ENCODE data around the gene TRABD2B. TPM values are rescaled to one million over a fixed set of nuclear protein-coding genes. Genes with fewer than 3 reads are reported as not detected.

TRABD2B gene
- total RNA-seq, 1 donor, result under 0.01 TPM

- H3K27me3 ChIP-seq (ENCODE audit: insufficient read depth, low read length), result peaks cover 3% of the 10 kb centered on the region
- H4K20me1 ChIP-seq (ENCODE audit: insufficient read depth, low read length), result no peaks in the 10 kb centered on the region
- no peak overlapping the region for H3K4me3 ChIP-seq (ENCODE audit: insufficient read depth, low read length)
- no peaks in the 10 kb centered on the region for H3K36me3 ChIP-seq (ENCODE audit: insufficient read depth, low read length)
- no peaks in the 10 kb centered on the region for H3K4me1 ChIP-seq (ENCODE audit: insufficient read depth, low read length)
- no peak overlapping the region for H3K27ac ChIP-seq (ENCODE audit: low read depth, low read length)
- H3K9me3 ChIP-seq (ENCODE audit: low read depth, low read length), result no peaks in the 10 kb centered on the region
- DNase-seq (ENCODE audit: insufficient read length, low spot score, missing footprints), result peak; percentile 71
- H3K79me2 ChIP-seq (ENCODE audit: insufficient read depth, low read length), result no peaks in the 10 kb centered on the region
- no peak overlapping the region for H2AFZ ChIP-seq (ENCODE audit: low read length)
- no peak for TF ChIP-seq CTCF (IDR thresholded peaks at IDR 0.05; ENCODE audit: extremely low read depth, low read depth, low read length)
- H3K4me2 ChIP-seq (ENCODE audit: insufficient read depth, low read length), result no peak overlapping the region
Observed at GRCh38 chr1:47780469-47780995, 216.7 kb downstream of the TRABD2B start.

- Histone ChIP-seq H4K20me1 (ENCODE audit: insufficient read depth, low read length) (no peaks in the 10 kb centered on the region), H3K36me3 (ENCODE audit: insufficient read depth, low read length) (no peaks in the 10 kb centered on the region), H3K4me1 (ENCODE audit: insufficient read depth, low read length) (no peaks in the 10 kb centered on the region), H3K79me2 (ENCODE audit: insufficient read depth, low read length) (no peaks in the 10 kb centered on the region), H3K4me2 (ENCODE audit: insufficient read depth, low read length) (no peak overlapping the region), H3K9me3 (ENCODE audit: low read depth, low read length) (no peaks in the 10 kb centered on the region), H3K27me3 (ENCODE audit: insufficient read depth, low read length) (peaks cover 3% of the 10 kb centered on the region), H2AFZ (ENCODE audit: low read length) (no peak overlapping the region), H3K27ac (ENCODE audit: low read depth, low read length) (no peak overlapping the region), H3K4me3 (ENCODE audit: insufficient read depth, low read length) (no peak overlapping the region)
- peak; percentile 65 for DNase-seq (ENCODE audit: insufficient read length, low spot score, missing footprints)
- TF ChIP-seq CTCF (IDR thresholded peaks at IDR 0.05; ENCODE audit: extremely low read depth, low read depth, low read length), result no peak
Observed at GRCh38 chr1:47779613-47780012, 217.6 kb downstream of the TRABD2B start.

- no peak overlapping the region for H3K4me2 ChIP-seq (ENCODE audit: insufficient read depth, low read length)
- no peaks in the 10 kb centered on the region for H3K79me2 ChIP-seq (ENCODE audit: insufficient read depth, low read length)
- TF ChIP-seq CTCF (IDR thresholded peaks at IDR 0.05; ENCODE audit: extremely low read depth, low read depth, low read length), result no peak
- H3K9me3 ChIP-seq (ENCODE audit: low read depth, low read length), result no peaks in the 10 kb centered on the region
- peak; percentile 53 for DNase-seq (ENCODE audit: insufficient read length, low spot score, missing footprints)
- H3K4me1 ChIP-seq (ENCODE audit: insufficient read depth, low read length), result no peaks in the 10 kb centered on the region
- no peaks in the 10 kb centered on the region for H4K20me1 ChIP-seq (ENCODE audit: insufficient read depth, low read length)
- H2AFZ ChIP-seq (ENCODE audit: low read length), result no peak overlapping the region
- H3K27me3 ChIP-seq (ENCODE audit: insufficient read depth, low read length), result peaks cover 3% of the 10 kb centered on the region
- no peaks in the 10 kb centered on the region for H3K36me3 ChIP-seq (ENCODE audit: insufficient read depth, low read length)
- H3K4me3 ChIP-seq (ENCODE audit: insufficient read depth, low read length), result no peak overlapping the region
- no peak overlapping the region for H3K27ac ChIP-seq (ENCODE audit: low read depth, low read length)
Observed at GRCh38 chr1:47778280-47778679, 218.9 kb downstream of the TRABD2B start.

- no peak for TF ChIP-seq CTCF (IDR thresholded peaks at IDR 0.05; ENCODE audit: extremely low read depth, low read depth, low read length)
- no peaks in the 10 kb centered on the region for H3K4me1 ChIP-seq (ENCODE audit: insufficient read depth, low read length)
- no peaks in the 10 kb centered on the region for H4K20me1 ChIP-seq (ENCODE audit: insufficient read depth, low read length)
- H3K27ac ChIP-seq (ENCODE audit: low read depth, low read length), result no peak overlapping the region
- DNase-seq (ENCODE audit: insufficient read length, low spot score, missing footprints), result no peak
- H3K9me3 ChIP-seq (ENCODE audit: low read depth, low read length), result no peaks in the 10 kb centered on the region
- H3K36me3 ChIP-seq (ENCODE audit: insufficient read depth, low read length), result no peaks in the 10 kb centered on the region
- no peak overlapping the region for H3K4me2 ChIP-seq (ENCODE audit: insufficient read depth, low read length)
- H3K4me3 ChIP-seq (ENCODE audit: insufficient read depth, low read length), result no peak overlapping the region
- no peak overlapping the region for H2AFZ ChIP-seq (ENCODE audit: low read length)
- no peaks in the 10 kb centered on the region for H3K79me2 ChIP-seq (ENCODE audit: insufficient read depth, low read length)
- peaks cover 3% of the 10 kb centered on the region for H3K27me3 ChIP-seq (ENCODE audit: insufficient read depth, low read length)
Observed at GRCh38 chr1:47777322-47777721, 219.9 kb downstream of the TRABD2B start.

Measured in osteoblast (primary cell).